Measurements from ENCODE around the gene GPC5. TPM values are rescaled to one million over a fixed set of nuclear protein-coding genes. Genes with fewer than 3 reads are reported as not detected.

GPC5 gene
- polyA plus RNA-seq, 6 donors from 2014 or later = 0.30 to 1.0 (median 0.40) TPM; not detected in 3

DNA sequence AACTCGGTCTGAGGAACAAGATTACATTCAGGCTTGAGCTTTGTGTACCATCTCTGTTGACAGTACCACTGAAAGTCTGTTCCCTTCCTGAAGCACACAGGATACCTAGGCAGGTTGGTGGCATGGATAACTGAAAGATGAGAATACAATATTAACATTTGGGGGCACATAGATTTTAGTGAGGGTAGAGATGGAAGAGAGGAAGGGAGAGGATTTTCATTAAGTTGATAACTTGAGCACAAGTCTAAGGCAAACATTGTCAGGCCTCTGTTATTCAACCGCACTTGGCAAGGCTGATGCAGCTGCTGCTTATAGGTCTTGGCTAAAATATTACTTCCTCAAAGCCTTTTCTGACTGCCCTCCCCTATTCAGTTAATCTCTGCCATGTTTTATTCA is 40.0 kb upstream of the GPC5 start:
- Mint-ChIP-seq H3K27me3 (no peaks in the 10 kb centered on the region), H3K4me1 (peaks cover 7 to 12% (median 8%) of the 10 kb centered on the region in 3 donors), H3K4me3 (no peak overlapping the region), H3K27ac (peak overlapping the region in 3 of 6 donors; percentile 35 to 63 (median 44)), H3K9me3 (no peaks in the 10 kb centered on the region), H3K36me3 (peaks cover 0 to 7% of the 10 kb centered on the region in 2 donors)
- ATAC-seq (ENCODE audit: low read depth in 2 of 2) = peak; percentile 42 to 45
- no peak for DNase-seq

GRCh38 chr13:91359111-91359510 is 39.3 kb upstream of the GPC5 start:
- Mint-ChIP-seq H3K4me1 (peaks cover 7 to 12% (median 8%) of the 10 kb centered on the region in 3 donors), H3K4me3 (no peak overlapping the region), H3K27ac (peak overlapping the region in 3 of 6 donors; percentile 13 to 56 (median 44)), H3K36me3 (no peaks in the 10 kb centered on the region), H3K9me3 (no peaks in the 10 kb centered on the region), H3K27me3 (no peaks in the 10 kb centered on the region)
- ATAC-seq (ENCODE audit: low read depth in 2 of 2) (no peak), DNase-seq (no peak)

DNA sequence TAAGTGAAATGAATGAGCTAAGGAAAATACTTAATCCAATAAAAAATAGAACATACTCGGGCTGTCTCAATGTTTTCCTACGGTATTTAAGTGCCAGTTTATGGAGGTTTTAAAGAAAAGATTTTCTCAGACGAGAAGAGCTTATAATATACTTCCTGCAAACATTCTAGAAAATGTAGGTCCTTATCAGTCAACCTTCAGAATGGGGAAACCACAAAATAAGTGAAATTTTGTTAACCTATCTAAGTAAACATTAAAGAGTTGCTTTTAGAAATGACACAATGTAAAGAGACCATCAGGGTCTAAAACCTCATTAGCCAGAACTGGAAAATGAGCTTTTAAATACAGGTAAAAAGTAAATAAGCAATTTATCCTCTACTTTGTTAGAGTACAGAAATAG is 38.8 kb upstream of the GPC5 start:
- no peaks in the 10 kb centered on the region for H3K27me3 Mint-ChIP-seq
- DNase-seq (no peak), ATAC-seq (ENCODE audit: low read depth in 2 of 2) (no peak)
- H3K4me1 Mint-ChIP-seq = peaks cover 7 to 12% (median 8%) of the 10 kb centered on the region in 3 donors
- H3K9me3 Mint-ChIP-seq = no peaks in the 10 kb centered on the region
- H3K4me3 Mint-ChIP-seq = no peak overlapping the region
- H3K27ac Mint-ChIP-seq = peak overlapping the region in 1 of 6 donors; percentile 56
- no peaks in the 10 kb centered on the region for H3K36me3 Mint-ChIP-seq

DNA sequence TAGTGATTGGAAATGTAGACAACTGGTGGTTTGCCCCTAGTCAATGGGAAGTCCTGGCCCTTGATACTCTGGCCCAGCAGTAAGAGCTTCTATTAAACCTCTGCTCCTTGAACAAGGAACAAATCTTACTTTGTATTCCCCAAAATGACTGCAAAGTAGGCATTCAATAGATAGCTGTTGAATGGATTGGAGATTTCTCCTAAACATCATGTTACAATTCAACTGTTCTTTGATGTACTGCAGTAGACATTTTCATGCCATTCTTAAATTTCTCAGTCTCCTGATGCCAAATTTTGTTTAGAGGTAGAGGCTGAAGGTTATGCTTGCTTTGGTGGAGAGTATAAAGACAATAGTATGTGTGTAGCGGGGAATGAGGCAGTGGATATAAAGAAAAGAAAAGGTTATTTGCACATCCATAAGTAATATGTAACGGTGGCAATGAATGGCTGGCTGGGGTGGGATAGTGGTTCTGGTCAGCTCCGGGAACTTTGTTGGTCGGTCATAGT is 38.1 kb upstream of the GPC5 start:
- H3K4me3 Mint-ChIP-seq = no peak overlapping the region
- H3K27ac Mint-ChIP-seq = peak overlapping the region in 2 of 6 donors; percentile 19 to 24
- H3K9me3 Mint-ChIP-seq = no peaks in the 10 kb centered on the region
- ATAC-seq (ENCODE audit: low read depth in 2 of 2) (no peak), DNase-seq (no peak)
- H3K4me1 Mint-ChIP-seq = peaks cover 7 to 12% (median 8%) of the 10 kb centered on the region in 3 donors
- no peaks in the 10 kb centered on the region for H3K36me3 Mint-ChIP-seq
- no peaks in the 10 kb centered on the region for H3K27me3 Mint-ChIP-seq

- ATAC-seq (ENCODE audit: low read depth in 2 of 2) (no peak), DNase-seq (no peak)
- Mint-ChIP-seq H3K36me3 (no peaks in the 10 kb centered on the region), H3K4me1 (peaks cover 7 to 12% (median 8%) of the 10 kb centered on the region in 3 donors), H3K4me3 (no peak overlapping the region), H3K9me3 (no peaks in the 10 kb centered on the region), H3K27ac (no peak overlapping the region), H3K27me3 (no peaks in the 10 kb centered on the region)
Measured at GRCh38 chr13:91361755-91362271, 36.6 kb upstream of the GPC5 start.

DNA sequence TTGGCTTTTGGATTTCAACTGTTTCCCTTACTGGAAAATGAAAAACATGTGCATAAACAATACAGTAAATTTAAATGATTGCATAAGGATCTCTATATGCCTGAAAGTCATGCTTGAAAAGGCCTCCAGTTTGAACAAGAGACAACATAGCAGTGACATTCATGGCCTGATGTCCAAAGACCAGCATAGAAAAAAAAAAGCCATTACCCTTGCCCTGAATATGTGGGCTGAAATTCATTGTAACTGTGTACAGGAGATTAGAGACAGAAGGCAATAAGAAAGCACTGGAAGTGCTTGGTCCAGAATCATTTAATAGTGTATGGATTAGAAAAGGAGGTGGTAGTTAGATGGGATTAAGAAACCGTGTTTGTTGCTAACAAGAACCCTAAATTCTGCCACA is 35.5 kb upstream of the GPC5 start:
- Mint-ChIP-seq H3K9me3 (no peaks in the 10 kb centered on the region), H3K4me3 (no peak overlapping the region), H3K36me3 (no peaks in the 10 kb centered on the region), H3K4me1 (peaks cover 5 to 12% (median 8%) of the 10 kb centered on the region in 3 donors), H3K27ac (no peak overlapping the region), H3K27me3 (no peaks in the 10 kb centered on the region)
- DNase-seq = no peak
- no peak for ATAC-seq (ENCODE audit: low read depth in 2 of 2)

- ATAC-seq (ENCODE audit: low read depth in 2 of 2) (no peak), DNase-seq (no peak)
- Mint-ChIP-seq H3K27ac (no peak overlapping the region), H3K4me3 (no peak overlapping the region), H3K9me3 (no peaks in the 10 kb centered on the region), H3K27me3 (no peaks in the 10 kb centered on the region), H3K4me1 (peaks cover 0 to 5% (median 0%) of the 10 kb centered on the region in 3 donors), H3K36me3 (no peaks in the 10 kb centered on the region)
Measured at GRCh38 chr13:91368101-91368500, 30.3 kb upstream of the GPC5 start.

DNA sequence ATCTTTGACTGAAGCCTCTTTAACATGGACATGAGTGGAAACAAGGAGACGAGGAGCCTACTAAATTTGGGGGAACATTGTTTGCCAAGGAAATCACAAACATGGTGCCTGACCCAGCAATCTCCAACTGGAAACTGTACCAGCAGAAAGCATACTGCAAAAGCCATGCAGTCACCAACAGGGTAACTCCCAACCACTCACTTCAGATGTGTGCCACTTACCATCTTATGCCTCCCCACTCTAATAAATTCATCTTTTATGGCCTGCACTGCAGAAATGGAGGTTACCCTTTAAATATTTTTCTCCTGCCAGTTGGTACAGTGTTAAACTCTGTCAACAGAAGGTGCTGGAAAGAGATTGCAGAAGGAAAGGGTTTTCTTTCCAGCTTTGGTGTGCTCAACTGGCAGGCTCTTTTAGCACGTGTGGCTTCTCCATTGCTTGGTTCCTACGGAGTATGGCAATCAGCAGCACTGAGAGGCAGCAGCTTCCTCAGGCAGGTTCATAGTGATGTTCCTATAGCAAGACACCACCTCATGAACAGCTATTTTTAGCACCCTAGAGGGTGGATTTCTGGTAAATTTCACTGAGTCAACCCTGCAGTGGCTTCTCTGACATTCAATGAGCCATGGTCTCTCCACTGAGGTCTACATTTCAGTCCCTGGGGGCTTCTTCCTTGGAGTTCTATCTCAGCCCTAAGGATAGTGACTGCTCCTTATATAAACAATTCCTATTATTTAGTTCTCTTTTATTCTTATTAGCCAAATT is 29.6 kb upstream of the GPC5 start:
- no peaks in the 10 kb centered on the region for H3K36me3 Mint-ChIP-seq
- ATAC-seq (ENCODE audit: low read depth in 2 of 2) = no peak
- H3K27me3 Mint-ChIP-seq = no peaks in the 10 kb centered on the region
- no peak overlapping the region for H3K4me3 Mint-ChIP-seq
- H3K27ac Mint-ChIP-seq = no peak overlapping the region
- H3K9me3 Mint-ChIP-seq = no peaks in the 10 kb centered on the region
- DNase-seq = no peak
- peaks cover 0 to 5% (median 0%) of the 10 kb centered on the region in 3 donors for H3K4me1 Mint-ChIP-seq

- H3K27me3 Mint-ChIP-seq = no peaks in the 10 kb centered on the region
- no peak for DNase-seq
- no peak for ATAC-seq (ENCODE audit: low read depth in 2 of 2)
- H3K4me1 Mint-ChIP-seq = peaks cover 0 to 5% (median 2%) of the 10 kb centered on the region in 3 donors
- H3K36me3 Mint-ChIP-seq = no peaks in the 10 kb centered on the region
- no peak overlapping the region for H3K4me3 Mint-ChIP-seq
- no peaks in the 10 kb centered on the region for H3K9me3 Mint-ChIP-seq
- H3K27ac Mint-ChIP-seq = no peak overlapping the region
Measured at GRCh38 chr13:91369441-91369831, 29.0 kb upstream of the GPC5 start.

GRCh38 chr13:91370501-91370900 is 27.9 kb upstream of the GPC5 start:
- H3K36me3 Mint-ChIP-seq = no peaks in the 10 kb centered on the region
- H3K27me3 Mint-ChIP-seq = no peaks in the 10 kb centered on the region
- H3K4me3 Mint-ChIP-seq = no peak overlapping the region
- H3K27ac Mint-ChIP-seq = no peak overlapping the region
- H3K4me1 Mint-ChIP-seq = peaks cover 4 to 14% (median 12%) of the 10 kb centered on the region in 3 donors
- DNase-seq (no peak), ATAC-seq (ENCODE audit: low read depth in 2 of 2) (no peak)
- H3K9me3 Mint-ChIP-seq = no peaks in the 10 kb centered on the region

- H3K27ac Mint-ChIP-seq = no peak overlapping the region
- no peak for DNase-seq
- H3K9me3 Mint-ChIP-seq = no peaks in the 10 kb centered on the region
- ATAC-seq (ENCODE audit: low read depth in 2 of 2) = no peak
- peak overlapping the region in 1 of 8 donors; percentile 1 for H3K4me3 Mint-ChIP-seq
- no peaks in the 10 kb centered on the region for H3K27me3 Mint-ChIP-seq
- no peaks in the 10 kb centered on the region for H3K36me3 Mint-ChIP-seq
- peaks cover 6 to 12% (median 9%) of the 10 kb centered on the region in 3 donors for H3K4me1 Mint-ChIP-seq
Measured at GRCh38 chr13:91372911-91373310, 25.5 kb upstream of the GPC5 start.

DNA sequence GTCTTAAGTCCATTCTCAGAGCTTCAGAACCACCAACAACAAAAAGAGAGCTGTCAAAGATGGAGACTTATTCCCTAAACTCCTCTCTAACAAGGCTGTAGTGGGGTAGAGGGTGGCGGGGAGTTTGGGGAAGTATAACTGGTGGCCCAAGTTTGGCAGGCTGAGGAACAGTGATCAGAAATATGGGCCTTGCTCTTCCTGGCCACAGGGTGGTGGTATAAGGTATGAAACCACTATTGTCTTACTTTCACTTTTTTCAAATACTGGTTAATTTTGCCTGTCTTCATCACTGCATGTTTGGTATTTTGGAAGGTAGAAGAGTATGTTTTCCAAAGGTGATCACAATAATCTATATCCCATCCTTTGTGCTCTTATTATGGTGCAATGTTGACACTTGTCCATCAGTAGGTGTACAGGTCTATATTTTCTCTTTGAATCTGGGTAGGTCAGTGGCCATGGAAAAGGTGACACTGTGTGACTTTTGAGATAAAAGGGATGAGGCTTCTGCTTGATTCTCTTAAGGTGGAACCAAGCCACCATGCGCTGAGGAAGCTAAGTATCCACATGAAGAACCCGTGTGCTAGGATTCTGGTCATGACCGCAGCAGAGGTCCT is 23.2 kb upstream of the GPC5 start:
- H3K27me3 Mint-ChIP-seq = no peaks in the 10 kb centered on the region
- DNase-seq (peak; percentile 31), ATAC-seq (ENCODE audit: low read depth in 2 of 2) (peak; percentile 86 to 99)
- H3K4me3 Mint-ChIP-seq = no peak overlapping the region
- peaks cover 0 to 4% (median 0%) of the 10 kb centered on the region in 7 donors for H3K9me3 Mint-ChIP-seq
- H3K4me1 Mint-ChIP-seq = peaks cover 6 to 12% (median 9%) of the 10 kb centered on the region in 3 donors
- no peak overlapping the region for H3K27ac Mint-ChIP-seq
- no peaks in the 10 kb centered on the region for H3K36me3 Mint-ChIP-seq

- Mint-ChIP-seq H3K27ac (no peak overlapping the region), H3K4me1 (no peaks in the 10 kb centered on the region), H3K4me3 (no peak overlapping the region), H3K9me3 (peaks cover 0 to 4% (median 0%) of the 10 kb centered on the region in 7 donors), H3K27me3 (peaks cover 12 to 19% (median 16%) of the 10 kb centered on the region in 3 donors), H3K36me3 (no peaks in the 10 kb centered on the region)
- no peak for DNase-seq
- no peak for ATAC-seq (ENCODE audit: low read depth in 2 of 2)
Measured at GRCh38 chr13:91381371-91381770, 17.1 kb upstream of the GPC5 start.

GRCh38 chr13:91383836-91384235 is 14.6 kb upstream of the GPC5 start:
- Mint-ChIP-seq H3K36me3 (no peaks in the 10 kb centered on the region), H3K4me3 (no peak overlapping the region), H3K27me3 (peaks cover 12 to 31% (median 20%) of the 10 kb centered on the region in 3 donors), H3K9me3 (peaks cover 0 to 4% (median 0%) of the 10 kb centered on the region in 7 donors), H3K27ac (no peak overlapping the region), H3K4me1 (no peaks in the 10 kb centered on the region)
- DNase-seq = no peak
- ATAC-seq (ENCODE audit: low read depth in 2 of 2) = no peak
